Loucy (cell line): ENCODE data around the gene JPH2.

Experiments
- EZH2phosphoT487 ChIP-seq: fragments of 200-600 bp; IDR thresholded peaks from 2 replicates; pipeline ENCODE4 v1.6.1; 2018; ENCODE audit warnings: antibody characterized with exemption, mild to moderate bottlenecking, moderate library complexity, borderline replicate concordance
- TF ChIP-seq, protein P1 (sequence below): fragments of 200-600 bp; sonication (generic); conservative IDR thresholded peaks from 2 replicates; pipeline ENCODE4 v1.5.1; 2014; ENCODE audit warnings: mild to moderate bottlenecking, antibody characterized with exemption, low read length

DNA sequence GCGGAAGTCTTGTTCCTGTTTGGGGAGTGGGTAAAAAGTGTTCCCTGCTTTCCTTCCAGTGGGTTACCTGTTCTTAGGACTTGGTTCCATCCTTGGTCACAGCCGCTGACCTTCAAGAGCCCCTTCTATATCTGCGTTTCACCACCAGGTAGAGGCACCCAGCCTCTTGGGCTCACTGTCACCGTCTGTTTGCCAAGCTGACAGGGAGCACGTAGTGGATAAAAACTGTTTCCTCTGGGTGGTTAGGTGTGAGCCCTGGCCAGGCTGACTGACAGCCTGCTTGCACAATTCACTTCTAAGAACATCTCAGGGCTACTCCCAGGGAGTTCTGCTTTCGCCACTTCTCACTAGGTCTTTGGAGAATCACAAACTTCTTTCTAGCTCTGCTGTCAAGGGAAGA is 1.8 kb upstream of the JPH2 start:
- TF ChIP-seq, protein P1, sequence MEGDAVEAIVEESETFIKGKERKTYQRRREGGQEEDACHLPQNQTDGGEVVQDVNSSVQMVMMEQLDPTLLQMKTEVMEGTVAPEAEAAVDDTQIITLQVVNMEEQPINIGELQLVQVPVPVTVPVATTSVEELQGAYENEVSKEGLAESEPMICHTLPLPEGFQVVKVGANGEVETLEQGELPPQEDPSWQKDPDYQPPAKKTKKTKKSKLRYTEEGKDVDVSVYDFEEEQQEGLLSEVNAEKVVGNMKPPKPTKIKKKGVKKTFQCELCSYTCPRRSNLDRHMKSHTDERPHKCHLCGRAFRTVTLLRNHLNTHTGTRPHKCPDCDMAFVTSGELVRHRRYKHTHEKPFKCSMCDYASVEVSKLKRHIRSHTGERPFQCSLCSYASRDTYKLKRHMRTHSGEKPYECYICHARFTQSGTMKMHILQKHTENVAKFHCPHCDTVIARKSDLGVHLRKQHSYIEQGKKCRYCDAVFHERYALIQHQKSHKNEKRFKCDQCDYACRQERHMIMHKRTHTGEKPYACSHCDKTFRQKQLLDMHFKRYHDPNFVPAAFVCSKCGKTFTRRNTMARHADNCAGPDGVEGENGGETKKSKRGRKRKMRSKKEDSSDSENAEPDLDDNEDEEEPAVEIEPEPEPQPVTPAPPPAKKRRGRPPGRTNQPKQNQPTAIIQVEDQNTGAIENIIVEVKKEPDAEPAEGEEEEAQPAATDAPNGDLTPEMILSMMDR, result no peak
- no peak for TF ChIP-seq EZH2phosphoT487
